ENCODE results near the gene HS6ST3. TPM values are rescaled to one million over a fixed set of nuclear protein-coding genes. Genes with fewer than 3 reads are reported as not detected.

HS6ST3 gene
- total RNA-seq, 1 donor from 2014 or later: under 0.01 TPM

- FAIRE-seq: no peak
- Histone ChIP-seq H3K36me3 (ENCODE audit: control insufficient read depth, insufficient read depth, low read length) (no peaks in the 10 kb centered on the region), H3K4me3 (ENCODE audit: low read depth, low read length) (no peak overlapping the region), H3K27me3 (ENCODE audit: control insufficient read depth, insufficient read depth, low read length) (no peaks in the 10 kb centered on the region)
- DNase-seq (ENCODE audit: low read depth): peak; percentile 8
- no peak for TF ChIP-seq CTCF (IDR thresholded peaks at IDR 0.05; ENCODE audit: insufficient read depth, low read length, severe bottlenecking)
Measured at GRCh38 chr13:96710166-96710862, 620.4 kb downstream of the HS6ST3 start.

GRCh38 chr13:96720446-96720845 lies 630.5 kb downstream of the HS6ST3 start:
- Histone ChIP-seq H3K4me3 (ENCODE audit: low read depth, low read length) (no peak overlapping the region), H3K36me3 (ENCODE audit: control insufficient read depth, insufficient read depth, low read length) (no peaks in the 10 kb centered on the region), H3K27me3 (ENCODE audit: control insufficient read depth, insufficient read depth, low read length) (no peaks in the 10 kb centered on the region)
- DNase-seq (ENCODE audit: low read depth): no peak
- no peak for FAIRE-seq
- no peak for TF ChIP-seq CTCF (IDR thresholded peaks at IDR 0.05; ENCODE audit: insufficient read depth, low read length, severe bottlenecking)

GRCh38 chr13:96726651-96727050 lies 636.7 kb downstream of the HS6ST3 start:
- FAIRE-seq: no peak
- TF ChIP-seq CTCF (IDR thresholded peaks at IDR 0.05; ENCODE audit: insufficient read depth, low read length, severe bottlenecking): no peak
- no peaks in the 10 kb centered on the region for H3K27me3 ChIP-seq (ENCODE audit: control insufficient read depth, insufficient read depth, low read length)
- no peak overlapping the region for H3K4me3 ChIP-seq (ENCODE audit: low read depth, low read length)
- no peak for DNase-seq (ENCODE audit: low read depth)
- H3K36me3 ChIP-seq (ENCODE audit: control insufficient read depth, insufficient read depth, low read length): no peaks in the 10 kb centered on the region

- peak; percentile 2 for DNase-seq (ENCODE audit: low read depth)
- no peaks in the 10 kb centered on the region for H3K27me3 ChIP-seq (ENCODE audit: control insufficient read depth, insufficient read depth, low read length)
- FAIRE-seq: no peak
- TF ChIP-seq CTCF (IDR thresholded peaks at IDR 0.05; ENCODE audit: insufficient read depth, low read length, severe bottlenecking): no peak
- no peak overlapping the region for H3K4me3 ChIP-seq (ENCODE audit: low read depth, low read length)
- no peaks in the 10 kb centered on the region for H3K36me3 ChIP-seq (ENCODE audit: control insufficient read depth, insufficient read depth, low read length)
Measured at GRCh38 chr13:96728463-96728862, 638.6 kb downstream of the HS6ST3 start.

- H3K36me3 ChIP-seq (ENCODE audit: control insufficient read depth, insufficient read depth, low read length): no peaks in the 10 kb centered on the region
- no peak for FAIRE-seq
- H3K4me3 ChIP-seq (ENCODE audit: low read depth, low read length): no peak overlapping the region
- no peak for DNase-seq (ENCODE audit: low read depth)
- H3K27me3 ChIP-seq (ENCODE audit: control insufficient read depth, insufficient read depth, low read length): no peaks in the 10 kb centered on the region
- TF ChIP-seq CTCF (IDR thresholded peaks at IDR 0.05; ENCODE audit: insufficient read depth, low read length, severe bottlenecking): no peak
Measured at GRCh38 chr13:96730676-96731075, 640.8 kb downstream of the HS6ST3 start.

GRCh38 chr13:96734499-96734898 lies 644.6 kb downstream of the HS6ST3 start:
- TF ChIP-seq CTCF (IDR thresholded peaks at IDR 0.05; ENCODE audit: insufficient read depth, low read length, severe bottlenecking): no peak
- H3K27me3 ChIP-seq (ENCODE audit: control insufficient read depth, insufficient read depth, low read length): no peaks in the 10 kb centered on the region
- FAIRE-seq: no peak

More at GRCh38 chr13:96734499-96734898, 644.6 kb downstream of the HS6ST3 start:
- no peak for DNase-seq (ENCODE audit: low read depth)
- H3K36me3 ChIP-seq (ENCODE audit: control insufficient read depth, insufficient read depth, low read length): no peaks in the 10 kb centered on the region
- H3K4me3 ChIP-seq (ENCODE audit: low read depth, low read length): no peak overlapping the region

All from bronchial epithelial cell (primary cell).